Stomach (tissue), 9 donors: ENCODE results near the gene SENP7. TPM values are rescaled to one million over a fixed set of nuclear protein-coding genes. Genes with fewer than 3 reads are reported as not detected.

Experiments used
- DNase-seq, 2 donors: peaks; one replicate each; pipeline versions ENCODE4 v3.0.0 to v3.0.0-alpha.2; 2013 to 2019
- H3K27ac ChIP-seq, 5 donors: fragments of 200-600 bp in 4 of 5; sonication (generic) in 4 of 5; one replicate each; pipeline ENCODE4 v1.5.1; 2013 to 2019; ENCODE audit warnings: mild to moderate bottlenecking in 1 of 5, moderate library complexity in 1 of 5
- H3K27me3 ChIP-seq, 3 donors: fragments of 200-600 bp; sonication (generic); one replicate each; pipeline ENCODE4 v1.5.1; 2017 to 2019; ENCODE audit warnings: mixed run types in 1 of 3
- H3K36me3 ChIP-seq, 4 donors: fragments of 200-600 bp; sonication (generic); 1 replicate in 3 of 4; 2 replicates in 1 of 4; pipeline ENCODE4 v1.5.1; 2016 to 2019
- H3K4me1 ChIP-seq, 4 donors: fragments of 200-600 bp; sonication (generic); one replicate each; pipeline ENCODE4 v1.5.1; 2016 to 2019
- H3K4me3 ChIP-seq, 4 donors: fragments of 200-600 bp; sonication (generic) in 3 of 4; one replicate each; pipeline ENCODE4 v1.5.1; 2016 to 2019; ENCODE audit warnings: mild to moderate bottlenecking in 1 of 4
- H3K9me3 ChIP-seq, 4 donors: fragments of 200-600 bp; sonication (generic); one replicate each; pipeline ENCODE4 v1.5.1; 2016 to 2019
- EP300 ChIP-seq: sonication (generic); formaldehyde crosslinking; IDR thresholded peaks from one replicate; pipeline ENCODE4 v1.6.1; 2017; ENCODE audit warnings: antibody characterized with exemption
- POLR2A ChIP-seq, 4 donors: fragments of 450-650 bp; IDR thresholded peaks; one replicate each; pipeline ENCODE4 v1.6.1; 2016; ENCODE audit warnings: antibody characterized with exemption in 4 of 4, control low read depth in 2 of 4, mild to moderate bottlenecking in 1 of 4, moderate library complexity in 1 of 4
- POLR2AphosphoS5 ChIP-seq, 3 donors: sonication (generic); formaldehyde crosslinking; IDR thresholded peaks; one replicate each; pipeline ENCODE4 v1.6.1; 2016; ENCODE audit warnings: antibody characterized with exemption in 3 of 3
- WGBS, 5 donors: extraction: QIAGEN DNeasy Blood & Tissue Kit in 3 of 5; methylation state at CpG; one replicate each; pipeline versions ENCODE4 v1.1.5 to v1.1.7; 2013 to 2018; 5-methylcytosine and 5-hydroxymethylcytosine counted together
- intact Hi-C: fragments of 100-400 bp; cut with DNase I; formaldehyde crosslinking; loops from one replicate; pipeline ENCODE4 v1.15.1; 2023; ENCODE audit warnings: low total_unique reads
- polyA plus RNA-seq, 3 donors: library from polyadenylated mRNA; stranded (reverse); fragments of 200-250 nt; gene quantifications; one replicate each; pipeline ENCODE4 v1.2.3, GENCODE V29; 2013
- total RNA-seq, 5 donors: library from RNA; depleted of rRNA; stranded (reverse); fragments of >200 nt; gene quantifications; one replicate each; pipeline versions ENCODE4 v1.1.0 to v1.2.3, GENCODE V29; 2014 to 2016
- TF ChIP-seq, protein P1 (sequence below), 7 experiments: fragments of 450-650 bp in 4 of 7; fragments of 200-600 bp in 3 of 7; sonication (generic) in 3 of 7; IDR thresholded peaks; one replicate each; pipeline ENCODE4 v1.5.1; 2016 to 2019; ENCODE audit warnings: antibody characterized with exemption in 7 of 7, control low read depth in 2 of 7, mild to moderate bottlenecking in 1 of 7
- donor health status: healthy with polysubstance abuse.
- donor health status: Bipolar disorder and iron deficiency.
- donor health status: healthy.

Gene SENP7
- total and polyA plus RNA-seq, 8 donors: 1.4 to 93.1 (median 14.6) TPM

GRCh38 chr3:101536266-101536665, 23.3 kb upstream of the SENP7 start:
- H3K4me3 ChIP-seq: no peak overlapping the region
- no peak overlapping the region for H3K27ac ChIP-seq
- H3K36me3 ChIP-seq: no peaks in the 10 kb centered on the region
- H3K9me3 ChIP-seq: no peaks in the 10 kb centered on the region
- no peaks in the 10 kb centered on the region for H3K4me1 ChIP-seq
- intact Hi-C loops: no loop called here
- WGBS, 5 donors: 67 to 91% (median 78%) methylated on average over 1 of the region's 1 CpG
- no peak for TF ChIP-seq EP300
- TF ChIP-seq POLR2A (IDR thresholded peaks at IDR 0.05): no peak
- DNase-seq: no peak
- H3K27me3 ChIP-seq: no peaks in the 10 kb centered on the region

DNA sequence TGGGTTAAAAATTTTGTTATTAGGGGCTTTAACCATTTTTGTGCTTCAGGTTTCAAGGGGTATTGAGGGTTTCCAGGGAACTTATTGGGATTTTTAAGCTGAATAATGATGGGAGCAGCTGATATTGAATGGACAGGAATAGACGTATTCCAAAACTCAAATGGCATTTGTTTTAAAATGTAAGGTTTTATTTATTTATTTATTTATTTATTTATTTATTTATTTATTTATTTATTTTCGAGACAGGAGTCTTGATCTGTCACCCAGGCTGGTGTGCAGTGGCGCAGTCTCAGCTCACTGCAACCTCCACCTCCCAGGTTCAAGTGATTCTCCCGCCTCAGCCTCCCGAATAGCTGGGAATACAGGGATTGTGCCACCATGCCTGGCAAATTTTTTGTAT, 22.2 kb upstream of the SENP7 start:
- peaks cover 0 to 3% (median 0%) of the 10 kb centered on the region in 4 donors for H3K9me3 ChIP-seq
- TF ChIP-seq, protein P1, sequence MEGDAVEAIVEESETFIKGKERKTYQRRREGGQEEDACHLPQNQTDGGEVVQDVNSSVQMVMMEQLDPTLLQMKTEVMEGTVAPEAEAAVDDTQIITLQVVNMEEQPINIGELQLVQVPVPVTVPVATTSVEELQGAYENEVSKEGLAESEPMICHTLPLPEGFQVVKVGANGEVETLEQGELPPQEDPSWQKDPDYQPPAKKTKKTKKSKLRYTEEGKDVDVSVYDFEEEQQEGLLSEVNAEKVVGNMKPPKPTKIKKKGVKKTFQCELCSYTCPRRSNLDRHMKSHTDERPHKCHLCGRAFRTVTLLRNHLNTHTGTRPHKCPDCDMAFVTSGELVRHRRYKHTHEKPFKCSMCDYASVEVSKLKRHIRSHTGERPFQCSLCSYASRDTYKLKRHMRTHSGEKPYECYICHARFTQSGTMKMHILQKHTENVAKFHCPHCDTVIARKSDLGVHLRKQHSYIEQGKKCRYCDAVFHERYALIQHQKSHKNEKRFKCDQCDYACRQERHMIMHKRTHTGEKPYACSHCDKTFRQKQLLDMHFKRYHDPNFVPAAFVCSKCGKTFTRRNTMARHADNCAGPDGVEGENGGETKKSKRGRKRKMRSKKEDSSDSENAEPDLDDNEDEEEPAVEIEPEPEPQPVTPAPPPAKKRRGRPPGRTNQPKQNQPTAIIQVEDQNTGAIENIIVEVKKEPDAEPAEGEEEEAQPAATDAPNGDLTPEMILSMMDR (IDR thresholded peaks at IDR 0.05): no peak
- TF ChIP-seq POLR2AphosphoS5 (IDR thresholded peaks at IDR 0.05) (no peak), POLR2A (IDR thresholded peaks at IDR 0.05) (no peak), EP300 (no peak)
- H3K4me3 ChIP-seq: no peak overlapping the region
- no peaks in the 10 kb centered on the region for H3K27me3 ChIP-seq
- no peaks in the 10 kb centered on the region for H3K4me1 ChIP-seq
- DNase-seq: no peak
- 61 to 90% (median 81%) methylated on average over 5 of the region's 5 CpGs for WGBS, 5 donors
- intact Hi-C loops: no loop called here
- no peak overlapping the region for H3K27ac ChIP-seq
- H3K36me3 ChIP-seq: no peaks in the 10 kb centered on the region

DNA sequence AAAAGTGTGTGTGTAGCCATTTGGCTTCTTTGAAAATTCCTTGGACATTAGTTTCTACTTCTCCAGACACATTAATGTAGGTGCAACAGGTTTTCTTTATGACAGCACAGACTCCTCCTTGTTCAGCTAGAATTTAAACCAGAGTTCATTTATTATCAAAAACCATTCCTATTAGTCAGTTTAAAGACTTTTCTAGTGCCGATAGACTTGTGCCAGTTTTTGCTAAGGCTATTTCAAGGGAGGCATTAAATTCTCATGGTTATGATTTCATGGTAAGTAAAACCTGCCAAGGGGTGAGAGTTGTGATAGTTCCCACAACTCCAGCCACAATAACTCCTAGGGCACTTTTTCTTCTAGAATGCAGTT, 20.6 kb upstream of the SENP7 start:
- peaks cover 0 to 6% (median 0%) of the 10 kb centered on the region in 4 donors for H3K9me3 ChIP-seq
- H3K4me1 ChIP-seq: no peaks in the 10 kb centered on the region
- no peak overlapping the region for H3K4me3 ChIP-seq
- intact Hi-C loops: no loop called here
- H3K27ac ChIP-seq: no peak overlapping the region
- 75 to 96% (median 82%) methylated on average over 1 of the region's 1 CpG for WGBS, 5 donors
- TF ChIP-seq EP300 (no peak), POLR2AphosphoS5 (IDR thresholded peaks at IDR 0.05) (no peak), POLR2A (IDR thresholded peaks at IDR 0.05) (no peak)
- TF ChIP-seq, protein P1 (IDR thresholded peaks at IDR 0.05): no peak
- DNase-seq: no peak
- H3K27me3 ChIP-seq: no peaks in the 10 kb centered on the region
- H3K36me3 ChIP-seq: no peaks in the 10 kb centered on the region

GRCh38 chr3:101532783-101533602, 20.0 kb upstream of the SENP7 start:
- Histone ChIP-seq H3K9me3 (peaks cover 0 to 6% (median 0%) of the 10 kb centered on the region in 4 donors), H3K27ac (no peak overlapping the region), H3K27me3 (no peaks in the 10 kb centered on the region), H3K36me3 (no peaks in the 10 kb centered on the region), H3K4me3 (no peak overlapping the region), H3K4me1 (no peaks in the 10 kb centered on the region)
- DNase-seq: no peak
- TF ChIP-seq EP300: no peak
- TF ChIP-seq, protein P1 (IDR thresholded peaks at IDR 0.05): no peak
- TF ChIP-seq POLR2AphosphoS5 (IDR thresholded peaks at IDR 0.05): no peak
- TF ChIP-seq POLR2A (IDR thresholded peaks at IDR 0.05): no peak
- WGBS, 5 donors: 71 to 80% (median 78%) methylated on average over 9 of the region's 9 CpGs
- intact Hi-C loops: no loop called here
